CD4-positive, alpha-beta T cell treated with Interleukin-10 for 1 hour (primary cell): ENCODE measurements around the gene FBXW12.

Experiments used
- DNase-seq: peaks from one replicate; pipeline ENCODE4 v3.0.0-alpha.2; 2020

FBXW12 gene

DNA sequence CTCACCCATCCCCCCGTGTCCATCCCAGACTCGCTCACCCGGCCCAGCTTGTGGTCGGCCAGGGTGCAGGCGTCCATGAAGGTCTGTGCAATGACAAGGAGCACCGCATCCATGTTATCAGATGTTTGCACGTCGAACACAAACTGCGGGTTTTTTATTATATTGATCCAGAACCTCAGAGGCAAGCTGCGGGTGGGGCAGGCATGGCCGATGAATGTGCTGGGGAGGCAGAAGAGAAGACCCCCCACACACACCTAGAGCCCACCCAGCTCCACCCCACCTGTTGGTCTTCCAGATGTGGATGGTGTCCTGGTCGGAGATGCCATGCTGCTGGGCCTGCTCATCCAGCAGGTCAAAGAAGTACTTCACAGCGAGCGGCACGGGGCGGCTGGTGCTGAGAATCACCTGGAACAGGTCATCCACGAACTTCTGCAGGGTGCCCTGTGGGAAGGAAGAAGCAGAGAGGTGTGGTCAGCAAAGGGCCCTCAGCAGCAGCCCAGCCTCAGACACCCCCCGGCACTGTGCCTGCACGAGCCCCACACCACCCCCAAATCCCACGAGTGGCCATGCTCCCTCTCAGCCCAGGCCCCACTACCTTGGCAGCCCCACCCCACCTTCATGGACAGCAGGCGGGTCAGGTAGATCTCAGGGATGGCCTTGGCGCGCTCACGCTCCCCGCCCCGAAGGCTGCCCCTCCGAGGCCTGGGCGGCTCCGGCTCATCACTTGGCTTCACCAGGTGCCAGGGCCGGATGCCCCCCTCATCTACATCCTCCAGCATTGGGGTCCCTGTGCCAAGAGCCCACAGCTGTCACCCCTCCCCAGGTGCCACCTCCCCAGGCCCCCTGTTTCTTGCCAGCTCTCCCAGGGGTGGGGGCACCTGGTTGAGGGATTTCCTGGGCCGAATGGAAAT, 37.5 kb downstream of the FBXW12 start:
- no peak for DNase-seq

DNA sequence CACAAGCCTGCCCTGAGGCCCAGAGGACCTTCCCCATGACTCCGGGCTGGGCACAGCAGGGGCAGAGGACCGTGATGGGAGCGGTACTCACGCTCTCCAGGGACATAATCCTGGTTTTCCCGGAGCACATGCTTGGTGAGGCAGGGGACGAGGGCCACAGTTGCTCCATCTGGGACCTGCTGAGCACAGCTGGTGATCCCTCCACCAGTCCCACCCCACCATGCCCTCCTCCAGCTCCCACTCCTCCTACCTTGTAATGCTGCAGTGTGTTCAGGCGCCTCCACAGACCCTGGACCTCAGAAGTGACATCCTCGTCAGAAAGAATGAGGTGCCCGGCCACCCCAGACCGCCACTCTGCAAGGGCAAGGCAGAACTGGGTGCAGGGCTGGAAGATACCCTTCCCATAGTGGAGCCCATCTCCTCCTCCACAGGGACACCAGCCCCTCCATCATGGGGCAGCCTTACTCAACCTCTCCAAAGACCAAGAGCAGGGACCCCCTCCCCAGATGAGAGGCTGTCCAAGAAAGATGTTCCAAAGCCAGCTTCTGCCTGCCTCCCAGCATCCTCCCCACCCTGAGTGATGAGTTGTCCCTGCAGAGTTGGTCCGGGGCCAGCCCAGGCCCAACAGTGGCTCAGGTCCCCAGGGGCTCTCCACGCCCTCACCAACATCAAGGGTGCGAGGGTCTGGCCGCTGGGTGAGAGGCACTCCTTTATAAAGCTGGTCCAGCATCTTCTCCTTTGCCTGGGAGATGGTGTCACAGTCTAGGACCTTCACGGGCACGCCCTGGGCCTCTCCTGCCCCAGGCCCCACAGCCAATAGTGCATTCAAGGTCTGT, 38.4 kb downstream of the FBXW12 start:
- DNase-seq, result no peak

DNA sequence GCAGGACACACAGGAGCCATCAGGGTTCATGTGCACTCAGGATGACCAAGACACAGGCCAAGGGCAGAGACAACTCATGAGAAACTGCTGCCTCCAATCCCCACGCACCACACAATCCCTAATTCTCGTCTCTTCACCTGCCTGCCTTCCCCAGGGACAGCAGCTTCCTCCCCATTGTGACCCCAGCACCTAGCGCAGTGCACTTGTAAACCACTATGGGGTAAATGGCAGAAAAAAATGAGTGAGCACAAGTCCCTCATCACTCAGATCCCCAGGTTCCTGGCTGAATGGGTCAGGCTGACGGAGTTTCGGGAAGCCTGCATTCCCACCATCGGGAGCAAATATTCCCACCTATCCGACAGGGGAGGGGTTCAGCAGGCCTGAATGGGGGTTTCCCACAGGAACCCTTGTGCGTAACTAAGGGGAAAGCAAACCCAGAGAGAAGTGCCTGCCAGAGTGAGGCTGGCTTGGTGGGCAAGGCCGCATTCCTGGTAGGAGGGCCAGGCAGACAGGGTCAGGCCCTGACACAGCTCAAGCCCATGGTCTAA, 39.1 kb downstream of the FBXW12 start:
- no peak for DNase-seq

DNA sequence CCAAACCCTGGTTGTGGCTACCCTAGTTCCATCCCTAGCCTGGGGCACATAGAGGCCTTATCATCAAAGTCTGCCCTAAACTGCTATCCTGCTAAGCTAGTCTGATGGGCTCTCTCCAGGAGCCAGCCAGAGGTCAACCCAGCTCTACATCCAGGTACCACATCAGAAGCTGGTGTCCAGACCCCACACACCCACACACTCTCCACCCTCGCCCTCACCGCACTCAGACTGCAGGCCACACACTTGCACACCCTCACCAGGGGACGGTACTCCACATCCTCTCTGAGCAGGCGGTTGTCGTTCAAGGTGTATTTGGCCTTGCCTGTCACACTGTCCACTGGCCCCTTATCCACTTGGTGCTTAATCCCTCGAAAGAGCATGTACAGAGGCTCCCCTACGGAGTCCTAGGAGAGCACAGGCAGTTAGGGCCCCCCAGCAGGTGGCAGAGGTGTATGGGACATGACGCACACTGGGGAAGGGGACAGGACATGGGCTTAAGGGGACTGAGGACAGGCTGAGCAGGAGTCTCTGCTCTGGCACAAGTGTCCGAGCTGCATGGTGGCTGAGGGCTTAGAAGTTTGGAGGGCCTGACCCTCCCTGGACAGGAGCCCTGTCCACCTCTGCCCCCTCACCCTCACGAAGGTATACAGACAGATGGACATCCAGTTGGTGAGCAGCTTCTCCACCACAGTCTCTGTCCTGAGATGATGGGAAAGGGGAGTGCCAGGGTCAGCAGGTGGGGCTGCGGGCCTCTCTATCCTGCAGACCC, 39.8 kb downstream of the FBXW12 start:
- no peak for DNase-seq

DNA sequence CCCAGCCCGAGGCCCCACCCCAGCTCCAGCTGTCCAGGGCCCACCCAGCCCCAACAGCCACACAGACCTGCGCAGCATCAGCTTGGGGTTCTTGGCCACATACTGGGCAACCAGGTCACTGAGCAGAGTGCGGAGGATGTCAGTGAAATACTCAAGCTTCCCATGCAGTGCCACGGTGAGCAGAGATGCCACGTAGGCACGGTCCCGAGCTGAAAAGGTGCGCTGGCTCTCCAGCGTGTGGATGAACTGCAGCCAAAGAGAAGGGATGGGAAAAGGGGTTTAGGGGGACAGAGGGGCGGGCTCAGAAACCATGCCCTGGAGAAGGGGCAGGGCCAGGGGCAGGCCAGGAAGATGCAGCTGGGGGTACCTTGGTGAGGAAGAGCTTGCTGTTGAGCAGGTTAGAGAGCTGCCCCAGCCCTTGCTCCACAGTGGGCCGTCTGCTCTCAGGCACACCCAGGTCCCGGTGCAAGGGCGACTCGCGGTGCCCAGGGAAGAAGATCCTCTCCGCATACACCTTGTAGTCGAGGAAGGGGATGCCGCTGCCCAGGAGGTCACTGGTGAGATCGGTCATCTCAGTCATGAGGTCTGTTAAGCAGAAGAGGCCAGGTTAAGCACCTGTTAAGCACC, 40.5 kb downstream of the FBXW12 start:
- no peak for DNase-seq

DNA sequence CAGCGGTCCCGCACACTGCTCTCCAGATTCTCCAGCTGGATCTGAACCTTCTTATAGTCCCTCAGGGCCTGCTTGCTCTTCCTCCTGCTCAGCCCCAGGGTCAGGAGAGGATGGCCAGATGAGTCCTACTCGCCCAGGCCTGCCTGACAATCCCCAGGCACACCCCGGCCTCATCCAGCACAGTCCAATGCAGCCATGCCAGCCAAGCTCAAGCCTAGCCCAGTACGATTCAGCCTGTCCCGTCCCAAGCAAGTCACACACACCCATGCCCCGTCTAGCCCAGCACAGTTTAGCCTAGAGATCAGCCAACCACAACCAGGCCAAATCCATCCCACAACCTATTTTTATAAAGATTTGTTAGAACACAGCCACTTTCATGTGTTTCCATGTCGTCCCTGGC, 41.1 kb downstream of the FBXW12 start:
- no peak for DNase-seq

DNA sequence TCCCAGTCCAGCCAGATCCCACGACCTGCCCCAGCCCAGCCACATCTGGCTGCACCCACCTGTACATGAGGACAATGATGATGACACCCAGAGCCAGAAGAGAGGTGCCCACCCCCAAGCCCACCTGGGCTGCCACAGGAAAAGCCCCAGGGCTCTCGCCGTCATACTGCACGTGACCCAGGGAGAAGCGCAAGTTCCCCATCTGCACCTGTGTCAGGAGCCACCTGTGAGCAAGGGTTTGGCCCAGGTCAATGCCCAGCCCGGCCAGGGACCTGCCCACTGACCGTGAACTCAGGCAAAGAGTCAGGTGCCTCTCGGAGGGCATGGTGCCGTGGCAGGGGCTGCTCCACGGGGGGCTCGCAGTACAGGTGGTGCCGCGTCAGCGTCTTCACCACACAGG, 41.6 kb downstream of the FBXW12 start:
- DNase-seq, result no peak

DNA sequence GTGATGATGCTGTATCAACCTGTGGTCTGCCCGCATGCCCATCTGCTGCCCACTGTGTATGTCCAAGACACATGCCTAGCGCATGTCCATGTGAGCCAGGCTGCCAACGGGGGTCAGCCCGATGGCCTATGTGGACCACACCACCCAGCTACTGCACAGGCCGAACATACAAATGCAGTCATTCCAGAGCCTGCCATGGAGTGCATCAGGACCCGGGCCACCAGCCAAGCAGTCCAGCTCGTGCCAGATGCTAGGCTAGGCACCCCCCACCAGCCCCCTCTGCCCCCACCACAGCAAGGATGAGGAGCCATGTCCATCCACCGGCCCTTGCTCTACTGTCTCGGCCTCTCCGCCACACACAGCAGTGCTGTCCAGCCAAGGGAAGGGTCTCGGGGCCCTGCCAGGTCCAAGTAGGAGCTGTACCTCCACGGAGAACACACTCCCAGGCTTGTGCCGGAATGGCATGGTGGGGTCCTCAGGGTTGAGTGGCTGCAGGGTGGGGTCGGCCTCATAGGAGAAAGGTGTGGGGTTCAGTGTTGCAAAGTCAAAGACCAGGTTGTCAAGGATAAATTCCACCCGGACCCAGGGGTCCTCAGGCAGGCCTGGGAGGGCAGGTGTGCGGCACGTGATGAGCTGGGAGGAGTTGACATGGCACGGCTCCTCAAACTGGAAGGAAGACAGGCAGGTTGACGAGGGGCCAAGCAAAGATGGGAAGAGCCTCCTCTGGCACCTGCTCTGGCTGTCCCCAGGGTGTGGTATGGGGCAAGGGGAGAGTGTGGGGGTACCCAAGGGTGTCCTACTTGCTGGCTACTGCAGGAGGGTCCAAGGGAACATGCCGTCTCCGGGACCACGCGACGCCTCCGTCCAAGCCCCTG, 42.6 kb downstream of the FBXW12 start:
- no peak for DNase-seq

DNA sequence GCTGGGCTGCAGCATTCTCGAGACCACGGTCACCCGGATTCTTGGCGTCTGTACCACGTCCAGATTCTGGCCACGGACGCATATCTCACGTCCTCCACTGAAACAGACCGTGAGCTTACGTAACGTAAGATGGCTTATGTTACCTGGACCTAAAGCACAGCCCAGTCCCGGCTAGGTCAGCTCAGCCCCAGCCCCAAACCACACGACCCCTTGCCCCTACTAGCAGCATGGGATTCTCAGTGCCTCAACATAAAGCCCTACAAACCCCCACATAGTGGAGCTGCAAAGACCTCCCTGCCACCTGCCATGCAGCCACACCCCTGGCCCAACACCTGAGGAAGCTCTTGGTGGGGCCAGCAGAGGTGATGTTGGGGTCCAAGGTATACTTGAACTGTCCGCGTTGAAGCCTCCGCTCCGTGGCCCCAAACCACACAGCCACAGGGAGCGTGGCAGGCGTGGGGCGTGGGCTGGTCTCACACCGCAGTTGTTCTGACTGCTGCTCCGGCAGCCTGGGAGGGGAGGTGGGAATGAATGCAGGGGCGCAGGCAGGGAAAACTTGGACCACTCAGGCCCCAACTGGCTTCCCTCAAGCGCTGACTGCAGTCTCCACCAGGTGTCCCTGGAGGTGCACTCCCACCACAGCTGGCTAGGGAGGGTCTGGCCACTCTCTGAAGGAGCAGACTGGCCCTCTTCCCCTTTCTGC, 43.4 kb downstream of the FBXW12 start:
- no peak for DNase-seq

DNA sequence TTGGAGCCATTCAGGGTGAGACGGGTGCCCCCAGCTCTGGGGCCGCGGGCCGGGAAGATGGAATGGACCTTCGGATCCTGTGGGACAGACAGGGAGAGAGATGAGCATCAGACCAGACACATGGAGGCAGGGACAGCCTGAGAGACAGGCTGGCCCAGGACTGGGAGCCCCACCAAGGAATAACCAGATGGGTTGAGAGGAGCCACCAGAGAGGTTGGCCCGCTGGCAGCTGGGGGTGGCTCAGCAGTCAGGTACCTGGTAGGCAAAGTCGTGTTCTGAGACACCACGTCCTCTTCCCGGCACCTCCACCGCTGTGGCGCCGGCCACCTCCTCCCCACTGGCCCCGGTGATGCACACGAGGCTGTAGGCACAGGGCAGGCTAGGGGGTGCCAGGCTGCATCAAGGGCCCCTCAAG, 44.1 kb downstream of the FBXW12 start:
- DNase-seq, result no peak

DNA sequence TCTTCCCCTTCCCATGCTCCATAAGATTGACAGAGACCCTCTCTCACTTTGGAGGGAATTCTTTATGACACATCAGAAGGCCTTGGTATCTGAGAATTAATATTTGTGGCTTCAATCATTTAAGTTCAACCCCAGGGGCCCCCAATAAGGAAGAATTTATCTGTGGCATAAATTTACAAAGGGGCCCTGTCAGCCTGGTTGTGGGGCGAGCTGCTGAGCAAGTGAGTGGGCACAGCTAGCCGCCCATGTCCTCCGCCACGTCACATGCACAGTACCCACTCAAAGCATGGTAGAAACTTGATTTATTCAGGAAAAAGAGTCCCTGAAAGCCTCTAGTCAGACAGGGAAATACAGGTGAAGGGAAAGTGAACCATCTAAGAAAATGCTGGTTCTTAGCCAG, 44.5 kb downstream of the FBXW12 start:
- no peak for DNase-seq

DNA sequence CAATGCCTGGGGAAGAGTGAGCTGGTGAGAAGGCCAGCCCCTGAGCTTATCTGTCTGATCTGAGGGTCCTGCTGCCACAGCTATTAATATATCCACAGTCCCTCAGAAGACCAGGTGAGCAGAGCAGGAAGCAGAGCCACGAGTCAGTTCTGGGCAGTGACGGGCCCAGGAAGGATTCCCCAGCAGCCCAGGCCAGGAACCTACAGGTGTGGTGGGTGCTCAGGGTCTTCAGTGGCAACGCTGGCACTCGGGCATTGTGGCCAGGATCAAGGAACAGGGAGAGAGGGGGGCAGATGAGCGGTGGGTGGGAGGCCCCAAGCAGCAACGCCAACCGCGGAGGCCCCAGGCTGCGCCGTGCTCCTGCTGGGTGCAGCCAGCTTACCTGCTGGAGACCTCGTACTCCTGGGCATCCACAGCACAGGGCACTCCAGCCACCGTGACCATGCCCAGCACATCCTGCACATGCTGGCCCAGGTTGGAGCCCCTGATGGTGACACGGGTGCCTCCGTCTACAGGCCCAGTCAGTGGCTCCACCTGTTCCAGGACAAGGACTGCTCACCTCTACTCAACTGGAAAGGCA, 45.6 kb downstream of the FBXW12 start:
- no peak for DNase-seq

DNA sequence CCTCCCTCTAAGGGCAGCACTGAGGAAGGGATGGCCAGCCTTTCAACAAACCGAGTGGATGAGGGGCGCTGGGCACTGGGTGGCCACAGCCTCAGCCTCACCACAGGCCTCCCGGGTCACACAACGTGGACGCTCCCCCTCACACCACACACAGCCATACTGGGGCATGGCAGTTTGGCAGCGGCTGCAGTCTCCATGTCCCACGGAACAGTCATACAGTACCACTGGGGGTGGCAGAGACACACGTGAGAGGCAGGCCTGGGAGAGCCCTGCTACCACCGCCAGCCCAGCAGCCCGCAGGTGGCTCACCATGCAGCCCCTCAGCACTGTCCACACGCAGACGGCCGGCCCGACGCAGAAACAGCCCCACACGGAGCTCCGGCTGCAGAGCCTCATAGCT, 46.1 kb downstream of the FBXW12 start:
- DNase-seq, result no peak

DNA sequence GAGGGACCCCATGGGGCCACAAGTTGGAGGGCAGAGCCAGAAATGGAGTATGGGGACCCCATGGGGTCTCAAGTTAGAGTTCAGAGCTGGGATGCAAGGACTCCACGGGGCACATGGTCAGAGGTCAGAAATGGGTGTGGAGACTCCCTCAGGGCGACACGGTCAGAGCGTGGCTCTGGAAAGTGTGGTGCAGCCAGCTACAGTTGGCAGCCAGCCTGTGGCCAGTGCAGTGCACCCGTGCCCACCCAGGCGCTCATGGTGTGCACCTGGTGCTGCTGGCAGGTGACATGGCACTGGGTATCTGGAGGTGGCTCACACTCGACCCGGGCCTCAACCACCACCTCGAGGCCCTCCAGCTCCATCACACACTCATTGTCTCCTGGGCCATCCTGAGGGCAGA, 46.6 kb downstream of the FBXW12 start:
- DNase-seq, result no peak

DNA sequence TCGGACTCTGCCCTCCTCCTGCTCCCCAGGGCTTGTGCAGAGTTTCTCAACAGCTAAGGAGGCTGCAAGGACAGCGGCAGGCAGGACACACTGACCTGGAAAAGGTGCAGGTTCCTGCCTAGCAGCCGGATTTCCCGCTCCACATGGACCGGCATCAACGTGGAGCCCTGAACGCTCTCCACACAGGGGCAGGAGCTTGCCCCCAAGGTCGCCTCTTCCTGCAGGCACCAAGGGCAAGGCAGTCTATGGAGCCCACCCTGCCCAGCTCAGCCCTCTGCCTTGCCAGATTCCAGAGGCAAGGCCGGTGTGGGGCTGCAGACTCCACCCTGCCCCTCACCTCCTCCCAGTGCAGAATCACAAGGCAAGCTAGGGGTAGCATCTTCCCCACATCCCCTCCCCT, 47.1 kb downstream of the FBXW12 start:
- DNase-seq, result no peak

DNA sequence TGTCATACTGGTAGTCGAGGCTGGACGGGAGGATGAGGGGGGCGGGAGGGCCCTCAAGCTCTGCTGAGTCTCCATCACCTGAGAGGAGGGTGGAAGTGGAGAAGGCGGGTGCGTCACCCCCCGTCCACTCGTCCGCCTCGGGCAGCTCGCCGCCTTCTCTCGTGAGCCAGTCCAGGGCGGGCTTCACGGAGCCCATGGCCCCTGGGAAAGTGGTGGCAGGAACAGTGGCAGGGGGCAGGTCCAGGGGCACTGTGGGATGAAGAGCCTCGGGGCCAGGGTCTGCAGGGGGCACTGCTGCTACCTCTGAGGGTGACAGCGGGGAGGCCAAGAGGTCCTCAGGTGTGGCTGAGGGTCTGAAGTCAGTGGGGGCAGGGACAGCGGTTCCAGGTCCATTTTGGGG, 47.6 kb downstream of the FBXW12 start:
- no peak for DNase-seq

DNA sequence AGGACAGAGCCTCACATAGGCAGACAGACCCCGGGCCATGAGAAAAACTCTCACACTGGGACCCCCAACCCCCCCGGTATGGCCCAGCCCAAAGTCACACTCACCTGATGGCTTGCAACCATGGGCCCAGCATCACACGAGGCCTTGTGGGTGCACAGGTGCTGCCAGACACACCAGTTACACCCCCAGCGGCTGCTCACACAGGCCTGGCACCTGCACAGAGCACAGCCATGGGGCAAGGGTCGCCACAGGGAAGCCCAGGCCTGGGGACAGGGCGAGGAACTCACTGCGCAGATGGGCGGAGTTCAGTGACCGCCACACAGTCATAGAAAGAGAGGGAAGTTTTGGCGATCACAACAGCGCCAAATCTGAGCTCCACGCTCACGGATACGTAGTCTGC, 48.5 kb downstream of the FBXW12 start:
- no peak for DNase-seq

DNA sequence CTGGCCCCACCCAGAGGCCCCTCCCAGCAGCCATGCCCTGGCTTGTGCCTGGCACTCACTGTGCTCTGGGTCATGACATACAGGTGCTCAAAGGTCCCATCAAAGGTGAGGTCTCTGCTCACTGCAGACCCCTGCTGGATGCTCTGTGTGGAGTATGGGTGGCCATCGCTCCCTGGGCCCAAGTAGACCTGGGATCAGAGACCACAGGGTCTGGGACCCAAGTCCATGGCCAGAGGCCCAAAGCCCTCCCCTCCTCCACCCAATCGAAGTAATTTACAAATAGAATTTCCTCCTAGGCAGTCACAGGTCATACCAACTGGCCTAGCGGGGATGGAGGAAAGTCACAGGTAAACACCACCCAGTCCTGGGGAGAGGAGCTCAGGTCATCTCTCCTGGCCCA, 50.3 kb downstream of the FBXW12 start:
- no peak for DNase-seq

DNA sequence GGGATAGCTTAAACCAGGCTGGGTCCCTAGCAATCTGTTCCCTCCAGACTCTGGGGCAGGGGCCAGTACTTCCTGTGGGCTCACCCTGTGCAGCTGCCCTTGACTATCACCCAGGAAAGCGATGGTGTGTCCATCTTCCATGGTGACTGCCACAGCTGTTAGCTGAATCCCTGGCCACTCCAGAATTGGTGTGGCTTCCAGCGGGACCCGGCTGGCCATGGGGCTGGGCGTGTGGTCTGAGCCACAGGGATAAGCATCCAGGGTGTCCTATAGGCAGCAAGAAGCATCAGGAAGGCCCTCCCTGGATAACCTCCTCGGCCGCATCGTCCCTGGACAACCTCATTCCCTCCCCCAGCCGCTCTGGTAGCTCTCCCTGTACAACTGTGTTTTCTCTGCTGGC, 50.7 kb downstream of the FBXW12 start:
- no peak for DNase-seq

DNA sequence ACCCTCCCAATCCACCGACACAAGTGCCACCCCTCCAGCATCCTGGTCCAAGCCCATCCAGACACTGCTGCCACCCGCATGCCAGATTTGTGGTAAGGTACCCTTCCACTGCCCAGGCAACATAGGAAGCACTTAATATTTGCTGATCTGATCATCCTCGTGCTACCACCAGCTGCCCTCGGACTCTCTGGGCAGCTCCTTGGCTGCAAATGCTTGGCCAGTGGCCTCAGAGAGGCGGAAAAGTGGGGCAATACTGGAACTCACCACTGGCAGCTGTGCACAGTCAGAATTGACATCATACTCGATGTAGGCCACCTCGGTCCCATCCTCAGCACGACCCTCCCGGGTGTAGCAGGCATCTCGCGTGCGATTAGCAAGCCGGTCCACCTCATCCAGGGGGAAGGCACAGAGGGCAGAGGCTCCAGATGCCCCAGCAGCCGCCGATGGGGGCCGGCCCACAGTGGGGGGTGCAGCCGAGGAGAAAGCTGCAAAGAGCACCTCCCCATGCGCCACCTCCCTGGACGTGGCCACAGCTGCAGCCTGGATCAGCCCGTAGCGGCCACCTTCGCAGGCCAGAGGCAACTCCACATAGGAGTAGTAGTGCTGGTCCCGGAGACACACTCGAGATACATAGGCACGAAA, 51.3 kb downstream of the FBXW12 start:
- DNase-seq, result no peak
